Left kidney (tissue), 2 donors: ENCODE data around the gene KITLG. TPM values are rescaled to one million over a fixed set of nuclear protein-coding genes. Genes with fewer than 3 reads are reported as not detected.
"Not testable (repeated sequence)": the region's sequence is repeated elsewhere in the genome, so short reads cannot be mapped to it uniquely, and the experiment has no call there.

Experiments
- DNase-seq: peaks from one replicate; pipeline ENCODE4 v3.0.0-alpha.2; 2013
- polyA plus RNA-seq: library from polyadenylated mRNA; unstranded; fragments of 120-200 nt; gene quantifications from one replicate; pipeline ENCODE4 v1.2.1, GENCODE V29; 2013; ENCODE audit not compliant: insufficient read length

The KITLG gene
- polyA plus RNA-seq, 1 donor: 33.1 TPM

DNA sequence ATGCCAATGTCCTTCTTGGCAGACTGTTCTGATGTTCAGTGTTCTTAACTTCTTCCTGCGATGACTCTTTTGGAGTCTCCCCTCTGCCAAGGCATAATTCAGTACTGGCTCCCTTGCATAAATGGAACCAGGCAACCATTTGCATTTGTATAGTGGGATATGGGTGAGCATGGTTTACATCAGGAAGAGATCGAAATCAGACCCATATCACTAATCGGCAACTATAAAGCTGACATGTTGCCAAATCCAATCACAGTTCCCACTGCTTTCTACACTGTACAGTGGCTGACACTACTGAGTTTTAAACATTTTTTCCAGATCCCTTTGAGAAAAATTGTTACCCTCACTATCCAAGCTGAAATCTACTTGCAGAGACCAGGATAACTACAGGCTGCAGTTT, 83.8 kb downstream of the KITLG start:
- no peak for DNase-seq

DNA sequence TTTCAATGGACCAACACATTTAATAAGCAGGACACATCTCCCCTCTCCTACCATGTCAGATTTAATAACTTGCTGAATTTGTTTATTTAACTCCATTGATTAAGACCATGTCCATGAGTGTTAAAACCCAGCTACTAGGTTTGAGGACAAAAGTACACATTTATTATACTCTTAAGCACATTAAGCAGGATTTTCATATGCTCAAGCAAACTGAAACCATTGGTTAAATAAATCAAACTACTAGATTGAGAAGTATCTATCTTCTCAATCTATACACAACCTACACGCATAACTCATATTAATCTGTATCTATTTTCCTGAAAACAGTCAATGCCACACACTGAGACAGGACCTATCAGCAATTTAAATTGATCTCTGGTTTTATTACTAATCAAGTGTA, 85.2 kb downstream of the KITLG start:
- DNase-seq: no peak

DNA sequence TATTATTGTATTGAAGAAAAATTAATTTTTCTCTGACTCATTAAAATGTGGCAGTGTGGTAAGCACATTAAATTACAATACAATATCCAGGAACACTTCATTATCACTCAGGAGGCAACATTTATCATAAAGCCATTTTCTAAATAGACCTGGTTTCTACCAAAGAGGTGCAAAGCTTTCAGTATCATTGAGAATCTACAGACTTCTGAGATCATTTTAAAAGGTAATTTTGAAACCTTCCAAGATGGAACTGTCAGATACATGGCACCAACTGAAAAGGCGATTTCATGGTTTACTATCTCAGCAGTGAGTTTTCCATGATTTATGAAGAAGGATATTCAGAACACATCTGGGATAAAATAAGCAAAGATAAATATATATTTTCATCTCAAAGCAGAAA, 85.8 kb downstream of the KITLG start:
- DNase-seq: no peak

DNA sequence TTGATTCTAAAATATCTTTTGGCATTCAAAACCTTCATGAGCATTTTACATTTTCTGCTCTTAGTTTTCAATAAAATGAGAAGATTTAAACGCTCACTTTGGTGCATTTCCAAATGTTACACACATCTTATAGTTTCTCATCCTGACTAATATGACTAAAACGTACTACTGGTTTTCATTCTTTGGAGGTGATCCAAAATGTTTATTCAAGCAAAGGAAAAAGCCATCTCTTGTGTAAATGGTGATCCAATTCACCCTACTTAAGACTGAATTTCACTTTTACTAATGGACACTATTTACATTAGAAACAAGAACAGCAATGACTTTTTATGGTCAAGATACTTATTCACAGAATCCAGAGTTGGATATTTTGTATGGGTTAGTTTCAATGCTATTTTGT, 86.6 kb downstream of the KITLG start:
- DNase-seq: no peak

DNA sequence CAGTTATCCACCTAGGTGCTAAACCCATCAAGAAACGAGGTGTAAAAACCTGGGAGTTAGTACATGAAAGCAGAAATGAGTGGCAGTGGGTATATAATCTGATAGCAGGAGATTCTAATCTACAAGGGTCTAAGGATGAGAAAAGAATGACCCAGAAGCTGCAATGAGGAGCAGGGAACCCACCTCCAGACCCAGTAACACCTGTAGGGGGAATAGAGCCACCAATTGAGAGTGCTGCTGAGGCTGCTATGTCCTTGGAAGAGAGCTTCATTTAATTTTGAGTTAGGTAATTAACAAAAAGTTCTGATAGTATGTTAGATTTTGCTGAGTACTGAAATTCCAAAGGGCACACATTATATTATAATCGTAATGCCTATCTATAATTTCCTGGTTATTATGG, 89.8 kb downstream of the KITLG start:
- no peak for DNase-seq

DNA sequence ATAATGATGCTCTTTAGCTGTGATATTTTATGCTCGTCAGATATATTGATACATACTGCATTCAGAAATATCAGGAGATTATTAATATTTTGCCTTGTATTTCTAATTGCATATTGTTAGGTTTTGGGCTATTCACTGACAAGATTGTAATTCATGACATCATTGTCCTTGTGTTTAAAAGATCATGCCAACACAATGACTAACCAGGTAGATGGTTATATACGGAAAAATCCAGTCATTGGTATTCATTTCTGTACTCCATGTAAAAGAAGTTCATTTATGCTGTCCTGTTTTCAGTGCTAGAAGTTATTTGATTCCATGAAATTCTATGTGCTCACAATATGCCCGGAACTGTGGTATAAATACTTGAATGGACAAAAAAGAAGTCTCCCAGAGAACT, 107.5 kb downstream of the KITLG start:
- DNase-seq: no peak

DNA sequence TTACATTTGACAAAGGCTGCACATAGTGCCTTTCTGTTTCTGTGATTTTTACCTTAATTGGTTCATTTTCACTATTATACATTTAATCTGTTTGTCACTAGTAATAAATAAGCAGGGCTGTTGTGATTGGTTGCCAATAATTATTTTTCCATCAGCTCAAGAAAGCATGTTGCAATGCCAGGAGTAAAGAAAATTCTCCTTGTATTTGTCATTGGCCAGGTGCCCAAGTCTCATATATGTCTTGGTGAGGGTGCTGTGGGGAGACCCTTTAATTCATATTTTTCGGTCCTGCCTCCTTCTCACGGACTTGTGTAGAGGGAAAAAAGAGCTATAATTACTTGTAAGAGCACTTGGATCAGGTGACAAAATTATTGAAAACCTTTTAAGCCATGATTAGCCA, 108.0 kb downstream of the KITLG start:
- no peak for DNase-seq

DNA sequence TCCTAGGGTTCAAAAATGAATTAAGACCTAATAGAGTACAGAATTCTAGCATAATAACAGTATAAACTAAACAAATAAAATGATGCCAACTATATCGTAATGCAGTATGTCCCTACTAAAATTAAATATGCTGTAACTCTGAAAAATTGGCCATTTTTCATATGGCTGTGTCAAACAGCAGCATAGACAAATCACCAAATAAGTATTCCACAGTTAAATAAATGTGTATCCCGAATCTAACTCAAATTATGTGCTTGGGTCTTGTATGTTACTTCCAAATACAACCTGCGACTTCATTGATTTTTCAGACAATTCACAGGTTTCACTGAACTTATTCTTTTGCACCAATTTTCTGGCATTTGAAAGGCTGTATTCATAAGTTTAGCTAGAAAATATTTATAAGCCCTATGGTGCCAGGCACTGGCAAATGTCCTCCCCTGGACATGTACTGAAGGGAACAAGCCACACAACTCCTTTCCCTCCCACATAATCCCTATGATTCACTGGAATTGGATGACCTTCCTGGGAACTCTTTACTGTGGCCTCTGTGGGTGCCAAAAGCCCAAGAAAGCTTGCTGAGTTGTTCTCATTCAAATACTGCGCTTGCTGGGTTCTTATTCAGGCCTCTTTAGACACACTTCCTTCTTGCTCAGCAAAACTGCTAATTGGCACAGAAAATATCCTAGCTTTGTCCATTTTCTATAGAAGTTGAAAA, 108.8 kb downstream of the KITLG start:
- DNase-seq: no peak

DNA sequence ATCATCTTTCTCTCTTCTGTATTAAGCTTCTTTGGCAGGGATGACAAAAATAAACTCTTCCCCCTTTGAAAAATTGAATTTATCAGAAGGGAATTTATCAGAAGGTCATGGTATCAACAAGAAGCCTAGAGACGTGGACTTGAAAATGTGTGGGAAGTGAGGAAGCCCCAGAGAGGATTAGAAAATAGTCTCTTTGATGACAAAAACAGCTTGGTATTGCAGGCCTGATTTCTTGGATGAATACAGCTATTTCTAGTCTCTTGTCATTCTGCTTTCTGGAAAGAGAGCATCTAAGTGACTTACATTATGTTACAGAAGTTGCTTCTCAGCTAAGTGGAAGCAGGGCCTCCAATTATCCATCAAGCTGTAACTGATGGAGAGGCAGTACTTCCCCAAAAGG, 111.1 kb downstream of the KITLG start:
- DNase-seq: no peak

DNA sequence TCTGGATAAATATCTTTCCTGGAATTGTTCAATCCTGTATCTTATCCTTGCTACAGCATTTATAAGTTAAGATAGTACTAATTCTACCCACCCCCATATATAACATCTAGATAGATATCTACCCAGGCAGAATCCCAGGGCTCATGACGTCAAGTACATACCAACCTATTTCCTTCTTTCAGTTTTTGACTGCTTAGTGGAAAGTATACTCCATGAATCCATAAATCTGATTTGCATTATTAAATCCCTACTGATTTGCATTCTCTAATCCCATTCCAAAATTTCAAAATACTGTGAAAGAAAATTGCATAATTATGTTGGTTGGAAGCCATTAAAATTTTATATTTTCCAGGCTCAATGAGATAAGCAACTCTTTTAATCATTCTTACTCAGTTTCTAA, 111.7 kb downstream of the KITLG start:
- no peak for DNase-seq

DNA sequence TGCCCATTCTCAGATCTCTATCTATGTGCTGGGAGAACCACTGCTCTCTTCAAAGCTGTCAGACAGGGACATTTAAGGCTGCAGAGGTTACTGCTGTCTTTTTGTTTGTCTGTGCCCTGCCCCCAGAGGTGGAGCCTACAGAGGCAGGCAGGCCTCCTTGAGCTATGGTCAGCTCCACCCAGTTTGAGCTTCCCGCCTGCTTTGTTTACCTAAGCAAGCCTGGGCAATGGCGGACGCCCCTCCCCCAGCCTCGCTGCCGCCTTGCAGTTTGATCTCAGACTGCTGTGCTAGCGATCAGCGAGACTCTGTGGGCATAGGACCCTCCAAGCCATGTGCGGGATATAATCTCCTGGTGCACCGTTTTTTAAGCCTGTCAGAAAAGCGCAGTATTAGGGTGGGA, 113.6 kb downstream of the KITLG start:
- not testable (repeated sequence) for DNase-seq

DNA sequence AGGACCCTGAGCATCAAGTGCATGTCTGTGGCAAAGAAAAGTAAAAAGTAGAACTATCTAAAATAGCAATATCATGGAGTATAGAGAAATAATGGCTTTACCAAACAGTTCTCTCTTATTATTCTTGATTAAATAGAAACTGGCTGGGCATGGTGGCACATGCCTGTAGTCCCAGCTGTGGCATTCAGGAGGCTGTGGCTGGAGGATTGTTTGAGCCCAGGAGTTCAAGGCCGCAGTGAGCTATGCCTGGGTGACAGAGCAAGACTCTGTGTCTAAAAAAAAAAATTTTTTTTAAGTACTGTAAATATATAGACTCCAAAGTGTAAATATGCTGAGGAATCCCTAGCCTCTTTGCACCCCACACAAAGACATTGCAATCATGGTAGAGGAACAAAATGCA, 121.9 kb downstream of the KITLG start:
- DNase-seq: no peak

DNA sequence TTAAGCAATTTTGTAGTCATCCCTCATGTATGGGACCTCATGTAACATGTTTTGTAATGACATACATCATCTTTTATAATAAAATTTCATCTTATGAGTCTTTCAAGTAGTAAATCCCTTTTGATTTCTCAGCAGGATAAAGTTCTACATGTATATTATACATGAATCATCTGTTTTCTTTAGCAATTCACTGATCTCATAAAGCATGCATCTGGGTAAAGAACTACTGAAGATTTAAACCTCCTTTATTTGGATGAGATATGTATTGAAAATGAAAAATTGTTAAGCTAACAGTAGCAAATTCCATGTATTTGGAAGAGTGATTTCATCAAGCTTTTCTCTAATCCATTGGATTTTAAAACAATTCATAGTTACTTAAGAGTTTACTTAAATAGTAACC, 126.9 kb downstream of the KITLG start:
- no peak for DNase-seq

DNA sequence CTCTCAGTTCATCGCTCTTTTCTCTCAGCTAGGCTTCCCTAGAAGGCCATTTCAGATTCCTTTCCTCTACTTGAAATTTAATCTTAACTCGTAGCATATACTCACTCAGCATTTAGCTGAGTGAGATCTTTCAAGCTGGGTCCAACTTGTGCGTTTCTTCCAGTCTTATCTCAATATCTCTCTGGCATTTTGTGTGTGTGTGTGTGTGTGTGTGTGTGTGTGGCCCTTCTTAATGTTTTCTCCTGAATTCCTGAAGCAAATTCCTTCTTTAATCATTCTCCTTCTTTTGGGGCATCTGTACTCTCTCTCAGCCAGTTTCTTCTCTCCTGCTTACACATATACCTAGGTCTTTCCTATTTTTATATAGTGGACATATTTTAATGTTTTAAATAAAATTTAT, 129.1 kb downstream of the KITLG start:
- DNase-seq: no peak

DNA sequence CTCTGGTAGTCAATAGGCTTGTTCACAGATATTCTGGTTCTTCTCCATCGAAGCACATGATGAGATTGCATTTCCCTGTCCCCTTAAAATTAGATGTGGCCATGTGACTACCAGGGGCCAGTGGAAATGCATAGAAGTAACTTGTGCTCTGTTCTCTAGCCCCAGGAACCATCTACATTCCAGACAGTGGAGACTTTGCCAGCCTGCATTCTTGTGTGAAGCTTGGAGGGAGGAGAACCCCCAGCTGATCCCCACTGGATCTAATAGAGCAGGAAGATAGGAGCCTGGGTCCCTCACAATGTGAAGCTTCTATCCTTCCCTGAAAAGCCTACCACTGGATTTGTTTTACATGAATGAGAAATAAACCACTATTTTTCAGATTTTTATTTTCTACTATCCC, 130.1 kb downstream of the KITLG start:
- no peak for DNase-seq

DNA sequence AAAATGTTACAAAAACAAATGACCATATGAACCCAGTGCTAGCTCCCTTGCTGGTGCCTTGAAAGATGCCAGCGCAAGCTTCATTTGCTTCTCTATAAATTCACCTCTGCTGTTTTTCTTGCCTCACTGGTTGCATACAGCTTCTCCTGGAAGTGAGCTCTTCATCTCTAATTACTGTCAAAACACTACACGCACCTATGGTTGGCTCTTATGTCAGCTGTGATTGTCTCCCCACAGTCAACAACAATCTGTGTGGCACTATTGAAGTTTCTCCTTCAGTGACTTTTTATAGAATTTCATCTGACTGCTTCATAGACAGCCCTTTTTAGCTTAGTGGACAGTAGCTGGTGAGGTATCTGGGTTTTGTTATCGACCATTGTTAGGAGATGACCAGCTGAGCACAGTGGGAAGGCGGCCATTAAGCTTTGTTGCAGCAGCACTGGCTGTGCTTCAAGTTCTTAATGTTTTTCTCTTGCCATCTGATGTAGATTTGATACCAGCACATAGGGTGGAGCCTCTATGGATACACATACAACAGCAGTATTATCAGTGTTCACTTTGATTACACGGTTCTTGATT, 131.8 kb downstream of the KITLG start:
- DNase-seq: peak; percentile 20

DNA sequence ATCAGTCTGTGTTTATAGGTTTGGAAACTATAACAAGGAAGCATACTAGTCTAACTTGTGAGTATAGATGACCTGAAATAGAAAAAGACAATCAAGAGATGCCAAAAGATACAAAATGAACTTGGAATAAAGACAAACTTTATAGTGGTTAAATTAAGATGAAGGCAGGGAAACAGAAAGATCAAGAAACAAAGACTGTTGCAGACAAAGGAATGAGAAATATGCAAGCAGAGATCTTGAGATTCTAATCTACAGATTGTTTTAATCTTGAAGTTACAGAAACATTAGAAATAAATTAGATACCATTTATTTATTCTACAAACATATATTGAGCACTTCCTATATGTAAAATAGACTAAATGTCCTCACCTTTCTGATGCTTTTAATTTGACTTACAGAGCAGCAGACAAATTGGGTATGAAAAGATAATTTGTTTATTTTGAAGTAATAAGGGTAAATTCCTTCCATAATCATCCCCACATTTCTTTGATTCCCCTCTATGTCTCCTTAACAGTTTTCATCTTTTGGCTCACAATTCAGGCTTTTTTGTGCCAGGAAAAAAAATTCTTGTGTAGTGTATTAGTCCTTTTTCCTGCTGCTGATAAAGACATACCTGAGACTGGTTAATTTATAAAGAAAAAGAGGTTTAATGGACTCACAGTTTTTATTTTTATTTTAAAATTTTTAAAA, 134.4 kb downstream of the KITLG start:
- DNase-seq: no peak

DNA sequence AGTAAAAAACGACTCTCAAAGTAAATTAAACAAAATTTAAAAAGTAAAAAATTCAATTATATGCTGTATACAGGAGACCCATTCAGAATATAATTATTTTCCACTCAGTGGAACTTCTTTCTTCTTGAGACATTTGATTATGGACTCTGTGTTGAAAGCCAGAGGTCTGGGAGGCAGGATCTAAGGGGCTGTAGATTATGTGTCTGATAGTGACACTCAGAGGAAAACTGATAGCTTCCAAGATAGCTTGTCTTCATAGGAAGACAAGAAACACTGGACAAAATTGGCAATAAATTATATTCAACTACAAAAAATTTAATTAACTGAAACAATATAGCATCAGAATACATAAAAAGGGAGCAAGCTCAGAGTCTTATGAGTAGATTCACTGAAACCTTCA, 135.8 kb downstream of the KITLG start:
- DNase-seq: no peak
